GM12892 (cell line): ENCODE data around the gene KRTAP5-6.
A peak's percentile ranks its signal among the peaks of the same experiment; 100 is the strongest.

Experiments used
- DNase-seq: peaks from one replicate; pipeline ENCODE4 v3.0.0; 2011; ENCODE audit not compliant: insufficient read length
- FAIRE-seq: peaks from 2 replicates; lab custom pipeline; 2011; peaks lifted over from hg19 to GRCh38; lab: Jason Lieb, UNC
- POLR2A ChIP-seq: IDR thresholded peaks from 2 replicates; pipeline ENCODE4 v1.6.1; 2011; ENCODE audit warnings: low read depth, low read length, control low read depth
- POLR2AphosphoS5 ChIP-seq: IDR thresholded peaks from 2 replicates; pipeline ENCODE4 v1.6.1; 2011; ENCODE audit warnings: low read depth, low read length, control low read depth
- TAF1 ChIP-seq: IDR thresholded peaks from 2 replicates; pipeline ENCODE4 v1.6.1; 2011; ENCODE audit warnings: low read depth, mild to moderate bottlenecking, control low read depth, low read length, borderline replicate concordance

Gene KRTAP5-6

DNA sequence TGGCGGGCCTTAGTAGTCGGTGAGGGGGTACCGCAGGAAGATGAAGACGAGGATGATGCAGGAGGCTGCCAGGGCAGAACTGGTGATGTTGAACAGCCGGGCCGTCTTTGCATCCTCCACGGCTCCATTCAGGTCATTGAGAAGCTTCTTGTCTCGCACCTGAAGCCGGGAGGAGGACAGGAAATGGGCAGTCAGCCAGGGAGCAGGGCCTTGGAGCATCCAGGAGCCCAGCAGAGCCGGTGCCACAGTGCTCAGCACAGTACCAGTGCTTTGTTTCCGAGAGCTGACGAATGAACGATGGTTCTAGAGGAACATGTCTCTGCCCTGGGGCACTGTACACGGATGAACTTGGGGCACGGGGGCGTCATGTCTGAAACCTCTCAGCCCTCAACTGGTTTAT, 38.3 kb downstream of the KRTAP5-6 start:
- FAIRE-seq (no peak), DNase-seq (no peak)
- no peak for TF ChIP-seq TAF1
- no peak for TF ChIP-seq POLR2AphosphoS5
- no peak for TF ChIP-seq POLR2A

DNA sequence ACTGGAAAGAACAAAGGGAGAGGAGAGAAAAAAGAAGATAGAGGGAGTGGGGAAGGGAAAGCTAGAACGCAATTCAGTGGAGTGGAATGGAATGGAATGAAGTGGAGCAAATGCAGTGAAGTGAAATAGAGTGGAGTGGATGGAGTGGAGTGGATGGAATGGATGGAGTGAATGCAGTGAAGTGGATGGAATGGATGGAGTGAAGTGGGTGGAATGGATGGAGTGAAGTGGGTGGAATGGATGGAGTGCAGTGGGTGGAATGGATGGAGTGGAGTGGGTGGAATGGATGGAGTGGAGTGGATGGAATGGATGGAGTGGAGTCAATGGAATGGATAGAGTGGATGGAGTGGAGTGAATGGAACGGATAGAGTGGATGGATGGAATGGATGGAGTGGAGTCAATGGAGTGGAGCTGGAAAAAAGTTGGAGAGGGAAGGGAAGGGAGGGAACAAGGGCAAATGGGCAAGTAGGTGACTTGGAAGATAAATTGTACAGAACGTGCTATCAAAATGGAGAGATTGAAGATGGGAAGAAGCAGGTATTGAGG, 39.5 kb downstream of the KRTAP5-6 start:
- FAIRE-seq: no peak
- no peak for TF ChIP-seq POLR2A
- no peak for TF ChIP-seq POLR2AphosphoS5
- no peak for TF ChIP-seq TAF1
- DNase-seq: no peak

DNA sequence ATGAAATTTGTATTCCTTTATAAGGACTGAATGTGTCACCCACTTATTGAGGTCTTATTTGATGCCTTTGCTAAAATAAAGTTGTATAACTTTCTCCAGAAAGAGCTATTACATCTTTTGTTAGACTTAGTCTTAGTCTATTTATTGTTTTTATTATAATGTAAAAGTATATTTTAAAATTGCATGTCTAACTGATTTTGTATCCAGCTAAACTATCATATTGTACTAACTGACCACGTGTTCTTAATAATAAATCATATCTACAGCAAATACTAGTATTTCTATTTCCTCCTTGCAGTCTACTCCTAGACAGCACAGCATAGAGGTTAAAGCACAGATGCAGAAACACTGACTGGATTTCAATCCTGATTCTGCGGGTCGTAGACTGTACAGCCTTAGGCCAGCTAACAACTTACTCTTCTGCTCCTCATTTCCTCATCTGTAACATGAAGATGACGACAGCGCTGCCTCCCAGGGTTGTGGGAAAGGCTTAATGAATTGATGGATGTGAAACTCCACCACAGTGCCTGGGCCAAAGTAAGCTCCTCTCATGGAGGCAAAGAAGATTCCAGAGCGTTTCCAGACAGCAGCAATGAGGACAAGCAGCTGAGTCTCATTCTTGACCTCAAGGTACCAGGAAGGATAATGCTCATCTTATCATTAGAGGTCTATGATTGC, 40.2 kb downstream of the KRTAP5-6 start:
- no peak for DNase-seq
- TF ChIP-seq TAF1 (no peak), POLR2A (no peak), POLR2AphosphoS5 (no peak)
- FAIRE-seq: no peak

DNA sequence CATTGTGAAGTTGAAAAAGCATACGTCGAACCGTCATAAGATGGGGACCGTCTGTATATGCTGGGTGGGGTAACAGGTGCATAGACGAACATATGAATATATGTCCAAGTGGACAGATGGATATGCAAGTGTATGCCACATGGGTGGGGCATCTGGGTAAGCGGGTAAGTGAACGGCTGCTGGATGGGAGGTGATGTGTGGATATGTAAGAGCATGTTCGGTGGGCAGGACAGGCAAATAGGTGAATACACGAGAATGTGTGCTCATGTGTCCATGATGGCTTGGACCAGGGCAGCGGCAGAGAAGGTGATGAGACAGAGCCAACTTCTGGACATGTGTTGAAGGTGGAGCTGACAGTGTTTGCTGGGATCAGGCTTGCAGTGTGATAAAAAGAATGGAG, 41.4 kb downstream of the KRTAP5-6 start:
- no peak for FAIRE-seq

DNA sequence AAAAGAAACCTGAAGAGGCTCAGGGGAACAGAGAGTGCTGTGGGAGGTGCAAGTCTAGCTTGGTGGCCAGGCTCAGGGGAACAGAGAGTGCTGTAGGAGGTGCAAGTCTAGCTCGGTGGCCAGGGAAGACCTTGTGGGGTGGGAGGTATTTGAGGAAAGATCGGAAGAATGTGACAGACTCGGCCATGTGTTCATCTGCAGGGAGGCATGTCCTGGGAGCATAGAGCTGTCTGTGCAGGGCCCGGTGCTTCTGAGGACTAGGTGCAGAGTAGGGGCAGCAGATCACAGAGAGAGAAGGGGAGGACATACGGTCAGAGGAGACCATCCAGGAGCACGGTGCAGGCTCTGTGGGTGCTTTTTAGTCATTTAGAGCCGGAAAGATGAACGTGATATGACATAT, 42.6 kb downstream of the KRTAP5-6 start:
- DNase-seq (no peak), FAIRE-seq (no peak)

More for the DNA sequence above, 41.4 kb downstream of the KRTAP5-6 start:
- no peak for DNase-seq
- TF ChIP-seq POLR2AphosphoS5 (no peak), POLR2A (no peak), TAF1 (no peak)

DNA sequence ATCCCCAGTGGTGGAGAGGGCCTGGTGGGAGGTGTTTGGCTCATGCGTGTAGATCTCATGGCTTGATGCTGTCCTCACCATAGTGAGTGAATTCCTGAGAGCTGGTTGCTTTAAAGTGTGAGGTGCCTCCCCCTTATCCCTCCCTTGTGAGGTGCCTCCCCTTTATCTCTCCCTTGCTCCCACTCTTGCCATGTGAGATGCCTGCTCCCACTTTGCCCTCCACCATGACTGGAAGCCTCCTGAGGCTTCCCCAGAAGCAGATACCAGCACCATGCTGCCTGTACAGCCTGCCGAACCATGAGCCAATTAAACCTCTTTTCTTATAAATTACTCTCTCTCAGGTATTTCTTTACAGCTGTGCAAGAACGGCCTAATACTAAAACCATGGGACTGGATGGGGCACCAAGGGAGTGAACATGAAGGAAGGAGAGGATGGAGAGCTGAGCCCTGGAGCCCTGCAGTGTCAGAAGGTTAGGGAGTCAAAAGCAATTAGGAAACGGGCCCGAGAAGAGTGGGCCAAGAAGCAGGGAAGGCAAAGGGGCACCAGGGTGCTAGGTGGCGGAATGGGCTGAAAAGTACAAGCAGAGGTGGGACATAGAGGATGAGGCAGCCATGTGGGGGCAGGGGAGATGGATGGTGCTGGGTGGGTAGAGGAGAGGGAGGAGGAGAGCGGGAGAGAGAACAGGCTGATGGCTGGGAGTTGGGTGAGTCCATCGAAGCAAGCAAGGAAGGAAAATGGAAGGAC, 44.0 kb downstream of the KRTAP5-6 start:
- TF ChIP-seq POLR2A (no peak), POLR2AphosphoS5 (no peak), TAF1 (no peak)
- FAIRE-seq (no peak), DNase-seq (no peak)

More for the DNA sequence above, 42.6 kb downstream of the KRTAP5-6 start:
- TF ChIP-seq POLR2AphosphoS5 (no peak), POLR2A (no peak), TAF1 (no peak)

DNA sequence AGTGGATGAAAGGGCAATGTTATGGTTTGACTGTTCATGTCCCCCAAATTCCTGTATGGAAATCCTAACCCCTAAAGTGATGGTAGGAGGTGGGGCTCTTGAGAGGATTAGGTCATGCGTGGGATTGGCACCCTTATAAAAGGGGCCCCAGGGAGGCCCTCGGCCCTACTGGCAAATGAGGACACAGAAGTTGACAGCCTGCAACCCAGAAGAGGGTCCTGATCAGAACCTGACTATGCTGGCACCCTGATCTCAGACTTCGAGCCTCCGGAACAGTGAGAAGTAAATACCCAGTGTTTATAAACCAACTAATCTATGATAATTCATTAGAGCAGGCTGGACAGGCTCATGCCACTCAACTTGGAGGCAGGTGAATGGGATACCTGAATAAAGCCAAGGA, 44.7 kb downstream of the KRTAP5-6 start:
- DNase-seq (no peak), FAIRE-seq (no peak)
- TF ChIP-seq POLR2AphosphoS5 (no peak), TAF1 (no peak), POLR2A (no peak)

DNA sequence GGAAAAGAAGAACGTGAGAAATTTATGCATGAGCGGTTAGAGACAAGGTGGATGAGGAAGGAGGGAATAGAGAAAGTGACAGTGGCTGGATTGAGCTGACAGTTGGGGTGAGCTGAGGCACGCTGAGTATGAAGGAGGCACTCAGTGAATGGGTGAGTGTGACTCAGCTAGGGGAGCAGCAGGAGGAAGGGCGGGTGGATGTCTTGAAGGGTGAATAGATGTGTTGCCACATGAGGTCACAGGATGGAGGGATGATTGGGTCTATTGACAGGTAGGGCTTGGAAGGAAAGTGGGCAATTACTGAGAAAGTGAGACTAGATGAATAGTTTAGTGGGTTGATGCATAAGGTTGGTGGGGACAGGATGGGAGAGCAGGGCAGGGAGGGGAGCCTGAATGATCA, 45.4 kb downstream of the KRTAP5-6 start:
- TF ChIP-seq TAF1 (no peak), POLR2AphosphoS5 (no peak), POLR2A (no peak)
- DNase-seq: no peak
- FAIRE-seq: peak; percentile 50

DNA sequence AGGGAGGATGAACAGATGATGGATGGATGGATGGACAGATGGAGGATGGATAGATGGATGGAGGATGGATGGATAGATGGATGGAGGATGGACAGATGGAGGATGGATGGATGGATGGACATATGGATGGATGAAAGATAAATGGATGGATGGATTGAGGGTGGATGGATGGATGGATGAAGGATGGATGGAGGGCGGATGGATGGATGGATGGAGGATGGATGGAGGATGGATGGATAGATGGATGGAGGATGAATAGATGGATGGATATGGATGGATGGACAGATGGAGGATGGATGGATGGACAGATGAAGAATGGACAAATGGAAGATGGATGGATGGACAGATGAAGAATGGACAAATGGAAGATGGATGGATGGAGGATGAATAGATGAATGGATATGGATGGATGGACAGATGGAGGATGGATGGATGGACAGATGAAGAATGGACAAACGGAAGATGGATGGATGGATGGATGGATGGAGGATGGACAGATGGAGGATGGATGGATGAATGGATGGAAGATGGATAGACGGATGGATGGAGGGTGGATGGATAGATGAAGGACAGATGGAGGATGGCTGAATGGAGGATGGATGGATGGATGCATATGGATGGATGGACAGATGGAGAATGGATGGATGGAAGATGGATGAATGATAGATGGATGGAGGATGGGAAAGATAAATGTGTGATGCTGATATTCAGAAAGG, 46.0 kb downstream of the KRTAP5-6 start:
- DNase-seq (no peak), FAIRE-seq (peak; percentile 61)
- TF ChIP-seq POLR2AphosphoS5 (no peak), POLR2A (no peak), TAF1 (no peak)

DNA sequence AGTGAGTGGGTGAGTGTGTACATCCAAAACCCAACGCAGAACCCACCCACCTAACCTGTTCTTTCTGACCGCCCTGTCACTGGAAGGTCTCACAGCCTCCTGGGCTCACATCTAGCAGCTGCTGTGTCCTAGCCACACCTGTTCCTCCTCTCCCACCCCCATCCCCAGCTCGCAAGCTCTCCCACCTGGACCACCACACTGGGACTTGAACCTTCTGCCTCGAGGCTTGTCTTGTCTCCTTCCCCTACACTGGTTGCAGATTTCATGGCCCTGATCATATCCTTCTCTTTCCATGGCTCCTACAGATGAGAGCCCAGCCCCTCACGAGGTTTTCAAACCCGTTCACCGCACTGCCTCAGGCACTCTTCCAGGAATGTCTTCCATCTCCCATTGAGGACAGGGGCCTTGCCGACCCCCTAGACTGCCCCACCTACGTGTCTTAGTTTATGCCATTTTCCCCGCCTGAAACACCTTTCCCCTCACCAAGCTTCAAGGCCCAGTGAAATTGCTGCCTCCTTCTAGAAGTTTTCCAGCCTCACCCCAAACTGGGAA, 46.7 kb downstream of the KRTAP5-6 start:
- DNase-seq (no peak), FAIRE-seq (no peak)
- TF ChIP-seq POLR2A (no peak), POLR2AphosphoS5 (no peak), TAF1 (no peak)

DNA sequence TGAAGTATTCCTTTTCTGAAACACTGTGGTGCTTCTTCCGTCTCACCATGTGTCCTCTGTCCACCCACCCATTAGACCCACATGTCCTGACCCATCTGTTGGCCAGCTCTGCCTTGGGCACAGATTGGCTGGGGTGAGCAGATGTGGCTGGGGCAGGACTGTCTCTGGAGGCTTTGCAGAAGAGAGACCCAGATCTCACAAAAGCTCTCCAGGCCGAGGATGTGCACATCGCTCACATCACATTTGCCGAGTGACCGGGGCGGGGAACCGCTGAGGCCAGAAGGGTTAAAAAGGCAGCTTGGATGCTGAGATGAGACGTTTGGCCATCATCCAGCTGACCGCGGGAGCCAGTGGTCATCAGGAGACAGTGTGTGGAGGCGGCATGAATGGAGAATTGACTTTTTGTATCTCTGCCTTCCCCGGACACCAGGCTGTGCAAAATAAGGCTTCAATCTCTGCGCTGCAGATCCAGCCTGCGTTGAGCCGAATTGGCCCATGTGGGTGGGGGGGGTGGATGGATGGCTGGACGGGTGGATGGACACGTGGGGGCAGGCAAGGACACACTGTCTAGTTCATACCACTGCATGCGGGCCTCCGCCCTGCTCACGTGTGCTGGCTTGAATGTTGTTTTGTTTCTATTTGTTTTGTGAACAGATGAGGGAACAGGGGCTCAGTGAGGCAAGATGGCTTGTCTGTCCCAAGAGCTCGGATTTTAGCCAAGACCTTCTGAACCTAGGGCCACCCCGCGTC, 47.3 kb downstream of the KRTAP5-6 start:
- TF ChIP-seq POLR2A (no peak), POLR2AphosphoS5 (no peak), TAF1 (no peak)
- FAIRE-seq (no peak), DNase-seq (no peak)

DNA sequence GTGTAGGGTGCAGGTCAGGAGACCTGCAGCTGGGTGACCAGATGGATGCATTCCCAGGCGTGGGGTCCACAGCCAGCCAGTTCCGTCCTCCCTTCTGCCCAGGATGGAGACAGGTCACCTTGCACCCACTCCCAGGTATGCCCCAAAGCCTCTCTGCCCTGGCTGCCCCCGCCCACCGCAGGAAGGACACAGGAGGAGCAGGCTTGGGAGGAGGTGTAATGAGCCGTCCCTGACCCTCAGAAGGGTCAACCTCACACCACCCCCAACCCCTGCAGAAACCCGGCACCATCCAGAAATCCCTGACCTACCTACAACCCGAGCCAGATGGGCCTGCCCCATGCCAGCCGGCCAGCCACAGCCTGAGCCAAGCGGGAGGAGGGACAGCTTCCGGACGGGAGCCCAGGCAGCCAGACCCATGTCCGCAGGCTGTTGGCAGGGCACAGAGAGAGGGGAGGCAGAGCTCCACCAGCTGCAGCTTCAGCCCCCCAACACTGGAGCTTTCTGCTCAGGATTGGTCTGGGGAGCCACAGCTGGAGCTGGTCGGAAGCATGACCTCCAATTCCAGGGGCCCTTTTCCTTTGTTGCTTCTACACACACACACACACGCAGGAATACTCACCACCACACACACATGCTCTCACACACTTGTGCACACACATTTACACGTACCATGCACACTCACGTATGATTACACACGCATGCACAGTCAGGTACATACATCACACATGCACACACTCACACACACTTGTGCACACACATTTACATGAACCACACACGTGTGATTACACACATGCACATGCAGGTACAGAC, 48.1 kb downstream of the KRTAP5-6 start:
- DNase-seq (no peak), FAIRE-seq (no peak)
- no peak for TF ChIP-seq POLR2AphosphoS5
- no peak for TF ChIP-seq POLR2A
- no peak for TF ChIP-seq TAF1
